SK-N-SH treated with all-trans-retinoic acid at 6 μM for 48 hours (cell line): ENCODE results near the gene RNF126.
A peak's percentile ranks its signal among the peaks of the same experiment; 100 is the strongest.

ENCODE experiments used
- ATAC-seq: fragments of 200-7000 bp; cut with Tn5 transposase; 3 replicates; pipeline ENCODE4 v1.9.1; 2020; ENCODE audit warnings: mild to moderate bottlenecking, moderate library complexity
- ARNTL ChIP-seq: fragments of 450-650 bp; formaldehyde crosslinking; IDR thresholded peaks from 2 replicates; pipeline ENCODE4 v1.5.0; 2020; ENCODE audit warnings: low read depth, mild to moderate bottlenecking, moderate library complexity, borderline replicate concordance
- BACH2 ChIP-seq: fragments of 250-450 bp; sonication (Bioruptor Pico); IDR thresholded peaks from 2 replicates; pipeline ENCODE4 v1.9.0; 2021; ENCODE audit warnings: mild to moderate bottlenecking, borderline replicate concordance
- CSDC2 ChIP-seq: fragments of 250-450 bp; sonication (Bioruptor Pico); IDR thresholded peaks from 2 replicates; pipeline ENCODE4 v1.5.0; 2020; ENCODE audit warnings: mild to moderate bottlenecking, moderate library complexity
- CSRNP3 ChIP-seq: fragments of 250-450 bp; sonication (Bioruptor Pico); IDR thresholded peaks from 2 replicates; pipeline ENCODE4 v1.5.1; 2021; ENCODE audit warnings: mild to moderate bottlenecking, moderate library complexity
- ESRRG ChIP-seq: fragments of 250-450 bp; sonication (Bioruptor Pico); IDR thresholded peaks from 2 replicates; pipeline ENCODE4 v1.6.1; 2021; ENCODE audit warnings: mild to moderate bottlenecking
- ISL1 ChIP-seq: fragments of 250-450 bp; sonication (Bioruptor Pico); IDR thresholded peaks from 2 replicates; pipeline ENCODE4 v2.1.2; 2022; ENCODE audit warnings: mild to moderate bottlenecking, moderate library complexity
- OSR1 ChIP-seq: fragments of 250-450 bp; sonication (Bioruptor Pico); IDR thresholded peaks from 2 replicates; pipeline ENCODE4 v1.8.0; 2022; ENCODE audit warnings: moderate library complexity, mild to moderate bottlenecking, inconsistent platforms
- PPARA ChIP-seq: fragments of 250-450 bp; sonication (Bioruptor Pico); IDR thresholded peaks from 2 replicates; pipeline ENCODE4 v1.5.0; 2020; ENCODE audit warnings: mild to moderate bottlenecking, borderline replicate concordance
- RARB ChIP-seq: fragments of 250-450 bp; sonication (Bioruptor Pico); IDR thresholded peaks from 2 replicates; pipeline ENCODE4 v1.8.0; 2021; ENCODE audit warnings: mild to moderate bottlenecking, moderate library complexity
- SNAI2 ChIP-seq: fragments of 250-450 bp; sonication (Bioruptor Pico); IDR thresholded peaks from 2 replicates; pipeline ENCODE4 v1.5.0; 2020; ENCODE audit warnings: mild to moderate bottlenecking, moderate library complexity
- TCF4 ChIP-seq: fragments of 250-450 bp; sonication (Bioruptor Pico); IDR thresholded peaks from 2 replicates; pipeline ENCODE4 v1.8.0; 2021; ENCODE audit warnings: mild to moderate bottlenecking, moderate library complexity, borderline replicate concordance
- TOX ChIP-seq: fragments of 250-450 bp; sonication (Bioruptor Pico); IDR thresholded peaks from 2 replicates; pipeline ENCODE4 v1.8.0; 2021; ENCODE audit warnings: mild to moderate bottlenecking, moderate library complexity, borderline replicate concordance
- ZC3H10 ChIP-seq: fragments of 250-450 bp; sonication (Bioruptor Pico); IDR thresholded peaks from 2 replicates; pipeline ENCODE4 v1.5.1; 2021; ENCODE audit warnings: mild to moderate bottlenecking, moderate library complexity
- ZFP3 ChIP-seq: fragments of 250-450 bp; sonication (Bioruptor Pico); IDR thresholded peaks from 2 replicates; pipeline ENCODE4 v1.5.0; 2020; ENCODE audit warnings: mild to moderate bottlenecking, moderate library complexity
- ZFP30 ChIP-seq: fragments of 450-650 bp; formaldehyde crosslinking; IDR thresholded peaks from 2 replicates; pipeline ENCODE4 v1.5.0; 2022; ENCODE audit warnings: mild to moderate bottlenecking, moderate library complexity
- ZNF565 ChIP-seq: fragments of 450-650 bp; formaldehyde crosslinking; conservative IDR thresholded peaks from 2 replicates; pipeline ENCODE4 v1.5.0; 2020; ENCODE audit warnings: low read depth, mild to moderate bottlenecking, moderate library complexity
- ZNF70 ChIP-seq: fragments of 450-650 bp; formaldehyde crosslinking; IDR thresholded peaks from 2 replicates; pipeline ENCODE4 v1.5.0; 2020; ENCODE audit warnings: mild to moderate bottlenecking, moderate library complexity
- ZNF8 ChIP-seq: fragments of 450-650 bp; formaldehyde crosslinking; IDR thresholded peaks from 2 replicates; pipeline ENCODE4 v1.5.0; 2020; ENCODE audit warnings: mild to moderate bottlenecking, moderate library complexity
- TF ChIP-seq, protein P1 (sequence below): fragments of 250-450 bp; sonication (Bioruptor Pico); IDR thresholded peaks from 2 replicates; pipeline ENCODE4 v1.8.0; 2020; ENCODE audit warnings: mild to moderate bottlenecking, moderate library complexity, borderline replicate concordance
- TF ChIP-seq, protein P2 (sequence below): fragments of 250-450 bp; sonication (Bioruptor Pico); IDR thresholded peaks from 2 replicates; pipeline ENCODE4 v1.5.1; 2020; ENCODE audit warnings: low read depth, mild to moderate bottlenecking, moderate library complexity

Gene RNF126

GRCh38 chr19:640606-641189 lies 22.3 kb downstream of the RNF126 start:
- ATAC-seq, result no peak
- TF ChIP-seq, protein P1, sequence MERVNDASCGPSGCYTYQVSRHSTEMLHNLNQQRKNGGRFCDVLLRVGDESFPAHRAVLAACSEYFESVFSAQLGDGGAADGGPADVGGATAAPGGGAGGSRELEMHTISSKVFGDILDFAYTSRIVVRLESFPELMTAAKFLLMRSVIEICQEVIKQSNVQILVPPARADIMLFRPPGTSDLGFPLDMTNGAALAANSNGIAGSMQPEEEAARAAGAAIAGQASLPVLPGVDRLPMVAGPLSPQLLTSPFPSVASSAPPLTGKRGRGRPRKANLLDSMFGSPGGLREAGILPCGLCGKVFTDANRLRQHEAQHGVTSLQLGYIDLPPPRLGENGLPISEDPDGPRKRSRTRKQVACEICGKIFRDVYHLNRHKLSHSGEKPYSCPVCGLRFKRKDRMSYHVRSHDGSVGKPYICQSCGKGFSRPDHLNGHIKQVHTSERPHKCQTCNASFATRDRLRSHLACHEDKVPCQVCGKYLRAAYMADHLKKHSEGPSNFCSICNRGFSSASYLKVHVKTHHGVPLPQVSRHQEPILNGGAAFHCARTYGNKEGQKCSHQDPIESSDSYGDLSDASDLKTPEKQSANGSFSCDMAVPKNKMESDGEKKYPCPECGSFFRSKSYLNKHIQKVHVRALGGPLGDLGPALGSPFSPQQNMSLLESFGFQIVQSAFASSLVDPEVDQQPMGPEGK (CRISPR knock-in tag), result no peak
- no peak for TF ChIP-seq ESRRG (CRISPR knock-in tag)
- TF ChIP-seq ZNF565 (CRISPR knock-in tag), result no peak
- TF ChIP-seq ZNF70 (CRISPR knock-in tag), result no peak
- no peak for TF ChIP-seq TOX
- no peak for TF ChIP-seq CSDC2 (CRISPR knock-in tag)
- no peak for TF ChIP-seq ZFP30 (CRISPR knock-in tag)
- no peak for TF ChIP-seq TCF4 (CRISPR knock-in tag)

DNA sequence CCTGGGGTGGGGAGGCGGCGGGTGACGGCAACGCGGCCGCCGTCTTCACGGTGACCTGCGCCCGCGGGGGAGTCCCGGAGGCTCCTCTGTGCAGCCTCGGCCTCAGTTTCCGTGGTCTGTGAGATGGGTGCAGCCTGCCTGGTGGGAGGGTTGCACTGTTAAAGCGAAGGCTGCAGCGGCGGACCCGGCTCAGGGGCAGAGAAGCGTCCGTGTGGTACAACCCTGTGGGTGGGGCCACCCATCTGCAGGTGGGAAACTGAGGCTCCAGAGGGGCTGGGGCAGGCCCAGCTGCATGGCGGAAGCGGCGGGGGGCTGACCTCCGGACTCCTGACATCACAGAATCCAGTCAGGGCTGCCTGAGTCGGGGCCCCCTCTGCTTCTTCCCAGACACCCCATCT lies 22.9 kb downstream of the RNF126 start:
- no peak for TF ChIP-seq TCF4 (CRISPR knock-in tag)
- TF ChIP-seq, protein P1 (CRISPR knock-in tag), result no peak
- no peak for ATAC-seq

GRCh38 chr19:639253-640160 lies 23.5 kb downstream of the RNF126 start, which contains the start of gene FGF22:
Gene FGF22 (plus strand): TSS chr19:639879. CDS start chr19:639926, 47 bp downstream.
- ATAC-seq, result peak; percentile 90
- TF ChIP-seq ZFP3 (CRISPR knock-in tag) (no peak), ZNF565 (CRISPR knock-in tag) (no peak), ZFP30 (CRISPR knock-in tag) (no peak), ISL1 (CRISPR knock-in tag) (no peak), ZNF70 (CRISPR knock-in tag) (no peak), BACH2 (CRISPR knock-in tag) (no peak), ARNTL (no peak)

DNA sequence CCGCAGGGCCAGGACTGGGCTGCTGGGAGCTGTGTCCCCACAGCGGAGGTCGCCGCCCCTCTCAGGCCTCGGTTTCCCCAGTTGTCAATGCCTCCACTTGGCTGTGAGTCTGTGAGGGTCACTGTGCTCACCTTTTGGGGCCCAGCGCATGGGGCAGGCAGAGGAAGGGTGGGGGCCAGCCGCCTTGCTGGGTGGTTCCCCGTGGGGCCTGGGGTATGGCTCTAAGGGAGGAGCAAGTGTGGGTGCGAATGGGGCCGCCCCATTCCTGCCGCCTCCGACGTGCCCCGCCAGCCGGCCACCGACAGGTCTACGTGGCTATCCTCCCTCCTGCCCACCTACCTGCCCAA lies 24.1 kb downstream of the RNF126 start:
- TF ChIP-seq ESRRG (CRISPR knock-in tag) (no peak), OSR1 (CRISPR knock-in tag) (no peak), ISL1 (CRISPR knock-in tag) (no peak), CSRNP3 (CRISPR knock-in tag) (no peak), PPARA (CRISPR knock-in tag) (no peak), ARNTL (no peak), SNAI2 (CRISPR knock-in tag) (no peak), ZNF70 (CRISPR knock-in tag) (no peak), ZC3H10 (CRISPR knock-in tag) (no peak), ZNF8 (CRISPR knock-in tag) (no peak), ZNF565 (CRISPR knock-in tag) (no peak), ZFP30 (CRISPR knock-in tag) (no peak), CSDC2 (CRISPR knock-in tag) (no peak), RARB (CRISPR knock-in tag) (no peak), ZFP3 (CRISPR knock-in tag) (no peak), TOX (no peak)
- TF ChIP-seq, protein P2, sequence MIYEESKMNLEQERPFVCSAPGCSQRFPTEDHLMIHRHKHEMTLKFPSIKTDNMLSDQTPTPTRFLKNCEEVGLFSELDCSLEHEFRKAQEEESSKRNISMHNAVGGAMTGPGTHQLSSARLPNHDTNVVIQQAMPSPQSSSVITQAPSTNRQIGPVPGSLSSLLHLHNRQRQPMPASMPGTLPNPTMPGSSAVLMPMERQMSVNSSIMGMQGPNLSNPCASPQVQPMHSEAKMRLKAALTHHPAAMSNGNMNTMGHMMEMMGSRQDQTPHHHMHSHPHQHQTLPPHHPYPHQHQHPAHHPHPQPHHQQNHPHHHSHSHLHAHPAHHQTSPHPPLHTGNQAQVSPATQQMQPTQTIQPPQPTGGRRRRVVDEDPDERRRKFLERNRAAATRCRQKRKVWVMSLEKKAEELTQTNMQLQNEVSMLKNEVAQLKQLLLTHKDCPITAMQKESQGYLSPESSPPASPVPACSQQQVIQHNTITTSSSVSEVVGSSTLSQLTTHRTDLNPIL (CRISPR knock-in tag), result no peak
- TF ChIP-seq, protein P1 (CRISPR knock-in tag), result no peak
- no peak for ATAC-seq
